Measurements from ENCODE around the gene AGBL1.
"Not testable (repeated sequence)": the region's sequence is repeated elsewhere in the genome, so short reads cannot be mapped to it uniquely, and the experiment has no call there.

AGBL1 gene

DNA sequence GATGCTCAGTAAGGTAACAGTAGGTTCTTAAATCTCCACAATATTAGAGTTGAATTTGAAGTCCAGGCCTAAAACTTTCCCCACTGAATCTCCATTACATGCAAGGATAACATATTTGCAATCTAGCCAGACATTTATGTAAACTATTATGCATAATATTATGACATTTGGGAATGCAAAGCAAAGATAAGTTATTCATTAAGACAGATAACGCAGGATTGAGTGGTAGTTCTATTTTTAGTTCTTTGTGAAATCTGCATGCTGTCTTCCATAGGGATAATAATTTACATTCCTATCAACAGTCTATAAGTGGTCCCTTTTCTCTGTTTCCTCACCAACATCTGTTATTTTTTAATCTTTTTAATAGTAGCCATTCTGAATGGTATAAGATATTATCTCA lies 333.5 kb downstream of the AGBL1 start:
- DNase-seq: no peak

GRCh38 chr15:86425746-86426145 lies 346.1 kb downstream of the AGBL1 start:
- DNase-seq: no peak

DNA sequence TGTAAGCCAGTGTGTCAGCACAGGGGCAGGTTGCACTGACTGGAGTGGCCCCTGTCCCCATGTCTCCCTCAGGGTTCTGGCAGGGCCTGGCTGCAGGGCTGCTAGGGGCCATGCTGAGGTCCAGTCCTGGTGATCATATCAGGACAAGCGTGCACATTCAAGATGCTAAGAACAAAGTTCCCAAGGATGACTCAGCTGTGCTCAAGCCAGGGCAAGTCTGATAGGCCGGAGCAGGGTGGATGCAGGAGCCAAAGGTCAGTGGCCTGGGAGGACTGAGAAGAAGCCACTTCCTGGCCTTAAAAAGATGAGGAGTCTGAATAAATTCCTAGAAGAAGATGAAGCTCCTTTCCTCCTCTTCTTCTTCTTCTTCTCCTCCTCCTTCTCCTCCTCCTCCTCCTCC lies 353.2 kb downstream of the AGBL1 start:
- DNase-seq: no peak

GRCh38 chr15:86433983-86434382 lies 354.3 kb downstream of the AGBL1 start:
- no peak for DNase-seq

DNA sequence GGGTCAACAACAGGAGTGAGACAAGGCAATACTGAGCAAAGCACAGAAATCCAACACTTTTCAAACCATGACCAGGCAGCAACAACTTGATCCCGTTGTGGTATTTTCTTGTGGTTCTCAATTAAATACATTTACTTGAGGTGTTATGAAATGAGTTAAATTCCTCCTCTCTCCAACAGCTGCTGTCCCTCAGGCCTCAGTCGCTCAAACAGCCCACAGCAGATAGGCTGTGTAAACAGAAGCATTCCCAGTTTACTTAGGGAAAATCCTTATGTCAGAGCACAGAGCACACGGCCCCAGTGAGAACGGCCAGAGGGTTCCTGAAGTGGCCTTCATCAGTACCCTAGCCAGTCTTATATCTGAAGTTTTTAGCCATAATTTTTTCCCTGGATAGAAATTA lies 359.9 kb downstream of the AGBL1 start:
- no peak for DNase-seq

GRCh38 chr15:86444527-86444926 lies 364.9 kb downstream of the AGBL1 start:
- no peak for DNase-seq

GRCh38 chr15:86445579-86446252 lies 366.0 kb downstream of the AGBL1 start:
- no peak for DNase-seq

GRCh38 chr15:86446253-86446640 lies 366.6 kb downstream of the AGBL1 start:
- DNase-seq: no peak

DNA sequence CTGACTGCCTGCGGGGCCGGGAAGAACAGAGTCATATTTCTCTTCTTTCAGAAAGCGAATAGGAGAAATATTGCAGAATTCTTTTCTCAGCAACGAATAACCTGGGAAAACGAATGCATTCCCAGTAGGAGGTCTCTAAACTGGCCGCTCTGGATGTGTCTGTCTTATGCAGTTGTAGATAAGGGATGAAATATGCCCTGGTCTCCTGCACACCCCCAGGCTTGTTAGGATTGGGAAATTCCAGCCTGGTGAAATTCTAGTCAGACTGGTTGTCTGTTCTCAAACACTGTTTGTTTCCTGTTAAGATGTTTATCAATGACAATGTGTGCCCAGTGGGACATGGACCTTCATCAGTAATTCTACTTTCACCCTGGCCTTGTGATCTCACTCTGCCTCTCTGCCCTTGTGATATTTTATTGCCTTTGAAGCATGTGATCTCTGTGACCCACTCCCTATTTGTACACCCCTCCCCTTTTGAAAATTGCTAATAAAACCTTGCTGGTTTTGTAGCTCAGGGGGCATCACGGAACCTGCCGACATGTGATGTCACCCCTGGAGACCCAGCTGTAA lies 385.9 kb downstream of the AGBL1 start:
- DNase-seq: not testable (repeated sequence)

DNA sequence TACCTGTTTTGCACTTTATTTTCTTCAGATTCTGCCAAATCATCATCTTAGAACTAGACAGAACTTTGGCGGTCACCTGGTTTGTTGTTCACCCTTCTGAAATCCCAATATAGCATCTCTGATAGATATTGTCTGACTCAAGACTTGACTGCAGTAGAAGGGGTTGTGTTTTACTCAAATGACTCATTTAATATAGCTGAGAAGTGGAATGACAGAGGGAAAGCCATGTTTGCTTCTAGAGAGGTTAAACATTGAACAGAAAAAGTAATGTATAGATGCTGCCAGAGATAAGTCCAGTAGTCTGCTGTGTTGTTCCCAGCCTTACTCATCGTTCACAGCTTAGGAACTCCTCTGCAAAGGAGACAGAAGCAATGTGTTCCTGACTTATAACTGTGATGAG lies 402.0 kb downstream of the AGBL1 start:
- no peak for DNase-seq

DNA sequence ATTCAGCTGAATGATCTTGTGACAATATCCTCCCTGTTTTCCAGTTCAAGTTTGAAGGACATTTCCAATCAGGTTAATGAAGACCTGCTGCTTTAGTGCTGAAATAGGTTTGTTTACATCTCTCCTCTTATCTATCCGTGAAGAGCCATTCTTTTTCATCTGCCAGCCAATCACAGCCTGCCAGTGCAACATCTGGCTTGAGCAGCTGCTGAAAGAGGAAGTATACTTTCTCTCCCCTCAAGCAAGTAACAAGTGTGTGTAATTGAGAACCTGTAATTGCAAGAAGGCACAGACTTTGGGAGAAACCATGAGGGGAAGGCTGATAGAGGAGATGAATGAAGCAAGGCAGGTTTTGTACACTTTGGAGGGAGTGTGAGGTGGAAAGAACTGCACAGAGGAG lies 404.3 kb downstream of the AGBL1 start:
- no peak for DNase-seq

- no peak for DNase-seq
Measured at GRCh38 chr15:86488046-86488445, 408.4 kb downstream of the AGBL1 start.

DNA sequence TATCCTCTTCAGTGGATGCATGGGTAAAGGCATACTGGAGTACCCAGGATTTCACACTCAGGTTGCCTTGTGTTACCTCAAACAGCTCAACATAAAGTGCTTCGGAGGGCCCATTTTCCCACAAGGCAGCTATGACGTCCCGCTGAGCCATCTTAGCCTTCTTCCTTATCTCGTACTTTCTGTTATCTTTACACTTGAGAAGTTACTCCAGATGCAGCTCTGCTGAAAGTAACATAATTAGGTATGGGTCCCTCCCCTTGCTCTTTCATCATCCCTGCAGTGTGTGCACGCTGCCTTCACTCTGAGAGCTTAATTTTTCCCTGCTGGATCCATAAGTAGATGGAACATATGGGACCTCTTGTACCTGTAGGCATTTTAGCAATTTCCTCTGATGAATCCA lies 410.3 kb downstream of the AGBL1 start:
- no peak for DNase-seq

DNA sequence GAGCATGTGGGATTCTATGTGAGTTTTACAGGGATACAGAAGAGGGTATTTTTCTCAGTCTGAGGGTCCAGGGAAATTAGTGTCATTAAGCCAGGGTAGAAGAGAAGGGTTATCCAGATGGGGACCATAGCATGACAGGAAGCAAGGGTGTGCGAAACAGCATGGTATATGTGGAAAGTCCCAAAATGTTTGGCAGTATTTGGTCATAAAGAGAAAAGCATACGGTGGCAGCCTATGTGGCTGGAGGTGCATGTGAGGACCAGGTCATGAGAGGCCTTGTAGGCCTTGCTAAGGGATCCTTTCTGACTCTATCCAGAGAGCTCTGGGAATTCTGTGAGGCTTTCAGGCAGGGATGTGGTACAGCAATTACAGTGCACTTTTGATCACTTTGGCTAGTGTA lies 411.4 kb downstream of the AGBL1 start:
- no peak for DNase-seq

- DNase-seq: no peak
Measured at GRCh38 chr15:86493884-86494283, 414.2 kb downstream of the AGBL1 start.

- no peak for DNase-seq
Measured at GRCh38 chr15:86494475-86494874, 414.8 kb downstream of the AGBL1 start.

DNA sequence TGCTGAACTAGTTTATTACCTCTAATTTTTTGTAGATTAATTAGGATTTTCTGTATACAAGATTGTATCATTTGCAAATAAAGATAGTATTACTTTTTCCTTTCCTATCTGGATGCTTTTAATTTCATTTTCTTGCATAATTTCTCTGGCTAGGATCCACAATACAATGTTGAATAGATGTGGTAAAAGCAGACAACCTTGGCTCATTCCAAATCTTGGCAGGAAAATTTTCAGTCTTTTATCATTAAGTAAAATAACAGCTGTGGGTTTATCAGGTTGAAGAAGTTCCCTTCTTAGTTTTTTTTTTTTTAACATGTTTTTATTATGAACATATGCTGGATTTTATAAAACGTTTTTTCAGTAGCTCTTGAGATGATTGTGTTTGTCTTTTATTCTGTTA lies 422.6 kb downstream of the AGBL1 start:
- no peak for DNase-seq

DNA sequence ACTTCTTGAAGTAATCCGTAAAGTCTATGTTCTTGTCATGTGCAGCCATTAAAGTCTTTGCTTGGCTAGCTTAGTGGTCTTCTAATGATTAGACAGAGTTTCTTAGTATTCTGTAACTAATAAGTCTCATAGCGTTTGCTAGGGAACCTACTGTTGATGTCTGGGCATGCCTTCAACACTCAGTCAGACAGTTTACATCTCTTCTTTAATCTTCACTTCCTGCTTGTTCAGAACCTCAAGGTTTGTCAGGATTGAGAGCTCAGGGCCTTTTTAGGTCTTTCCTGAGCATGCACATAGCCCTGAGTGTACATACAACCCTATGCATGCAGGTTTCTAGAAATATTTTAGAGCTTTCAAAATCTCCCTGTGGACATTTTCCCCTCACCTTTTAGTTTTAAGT lies 426.3 kb downstream of the AGBL1 start:
- no peak for DNase-seq

DNA sequence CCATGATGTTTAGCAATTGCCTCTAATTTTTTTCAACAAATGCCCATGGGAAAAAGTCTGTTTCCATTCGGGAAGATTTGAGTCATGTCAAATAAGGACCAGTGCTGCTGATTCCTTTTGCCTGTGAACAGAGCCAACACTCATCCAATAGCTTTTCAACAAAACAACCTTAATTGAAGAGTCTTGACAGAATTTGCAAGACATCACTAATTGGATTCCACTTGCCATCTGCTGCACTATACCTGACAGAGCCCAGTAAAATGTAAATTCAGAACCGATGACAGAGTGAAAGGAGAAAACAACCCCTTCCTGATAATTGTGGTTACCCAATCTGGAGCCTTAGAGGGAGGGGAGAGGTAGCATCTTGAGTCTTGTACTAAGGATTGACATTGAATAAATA lies 426.7 kb downstream of the AGBL1 start:
- no peak for DNase-seq

- DNase-seq: no peak
Measured at GRCh38 chr15:86515625-86516024, 436.0 kb downstream of the AGBL1 start.

GRCh38 chr15:86522721-86523120 lies 443.1 kb downstream of the AGBL1 start:
- no peak for DNase-seq

DNA sequence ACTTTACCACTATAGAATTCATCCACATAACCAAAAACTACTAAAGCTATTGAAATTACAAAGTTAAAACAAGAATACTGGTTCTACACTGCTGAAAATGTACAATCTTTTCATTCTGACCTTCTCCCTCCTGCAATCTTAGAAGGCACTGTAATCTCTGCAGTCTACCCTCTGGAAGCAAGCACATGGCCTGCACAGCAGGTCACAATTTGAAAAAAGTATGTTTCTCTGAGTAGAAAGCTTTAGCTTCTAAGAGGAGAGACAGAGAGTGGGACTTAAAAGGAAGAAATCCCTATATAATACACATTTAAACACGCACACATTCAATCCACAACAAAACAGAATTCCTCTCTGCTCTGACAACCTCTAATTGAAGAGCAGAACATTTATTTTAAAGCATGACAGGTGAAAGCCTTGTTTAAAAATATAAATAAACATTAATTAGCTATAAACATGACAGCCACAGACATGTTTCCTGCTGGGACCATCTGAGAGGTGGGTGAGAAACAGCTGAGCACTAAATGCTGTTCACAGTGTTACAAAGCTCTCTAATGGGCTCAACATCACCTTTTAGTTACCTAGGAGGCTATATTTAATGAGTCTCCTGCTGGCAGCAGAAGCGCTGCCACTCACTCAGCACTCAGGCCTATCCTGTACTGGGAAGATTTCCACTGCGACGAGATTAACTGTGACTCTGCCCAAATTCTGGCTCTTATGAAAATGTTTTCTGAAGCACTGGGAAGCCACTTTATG lies 447.4 kb downstream of the AGBL1 start:
- DNase-seq: no peak

DNA sequence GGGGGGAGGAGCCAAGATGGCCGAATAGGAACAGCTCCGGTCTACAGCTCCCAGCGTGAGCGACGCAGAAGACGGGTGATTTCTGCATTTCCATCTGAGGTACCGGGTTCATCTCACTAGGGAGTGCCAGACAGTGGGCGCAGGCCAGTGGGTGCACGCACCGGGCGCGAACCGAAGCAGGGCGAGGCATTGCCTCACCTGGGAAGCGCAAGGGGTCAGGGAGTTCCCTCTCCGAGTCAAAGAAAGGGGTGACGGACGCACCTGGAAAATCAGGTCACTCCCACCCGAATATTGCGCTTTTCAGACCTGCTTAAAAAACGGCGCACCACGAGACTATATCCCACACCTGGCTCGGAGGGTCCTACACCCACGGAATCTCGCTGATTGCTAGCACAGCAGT lies 448.4 kb downstream of the AGBL1 start:
- not testable (repeated sequence) for DNase-seq

DNA sequence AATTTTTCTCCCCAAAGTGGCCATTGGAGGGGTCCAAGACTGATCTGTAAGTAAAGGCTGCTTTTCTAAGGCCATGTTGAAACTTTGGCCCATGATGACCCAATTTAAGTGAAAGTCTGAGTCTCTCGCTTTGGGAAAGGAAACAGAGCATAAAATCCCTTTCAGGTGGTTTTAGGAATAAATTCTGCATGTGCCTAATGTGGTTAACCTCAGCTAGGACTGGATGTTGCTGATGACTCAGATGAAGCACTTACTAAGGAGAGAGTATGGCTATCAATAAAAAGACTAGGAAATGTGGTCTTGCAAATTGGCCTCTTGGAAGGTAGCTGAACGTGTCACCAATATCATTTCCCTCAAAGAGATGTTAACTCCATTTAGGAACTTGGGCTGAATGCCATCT lies 458.5 kb downstream of the AGBL1 start:
- DNase-seq: no peak

Measured in activated CD4-positive, alpha-beta T cell treated with anti-CD3 and anti-CD28 coated beads for 1 hour (primary cell).